ENCODE data around the gene ZNF746.

DNA sequence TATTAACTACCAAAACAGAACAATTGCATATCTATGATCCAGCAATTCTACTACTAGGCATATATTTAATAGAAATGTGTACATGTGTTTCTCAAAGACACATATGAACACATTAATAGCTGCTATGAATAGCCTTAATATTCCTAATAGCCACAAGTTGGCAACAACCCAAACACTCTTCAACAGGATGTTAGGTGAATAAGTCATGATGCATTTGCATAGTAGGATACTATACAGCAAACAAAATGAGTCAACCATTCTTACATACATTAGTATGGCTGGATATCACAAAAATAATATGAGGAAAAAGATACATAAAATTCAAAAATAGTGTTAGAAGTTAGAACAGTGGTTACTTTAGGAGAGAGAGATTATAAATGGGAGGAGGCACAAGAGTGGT is 26.8 kb upstream of the ZNF746 start:
- no peak for TF ChIP-seq FOXK2 (IDR thresholded peaks at IDR 0.05)
- no peak for TF ChIP-seq NFYB (CRISPR knock-in tag; IDR thresholded peaks at IDR 0.05)
- TF ChIP-seq EZH2 (conservative IDR thresholded peaks at IDR 0.05; ENCODE audit: low read depth, low read length) = no peak
- TF ChIP-seq RNF2 (conservative IDR thresholded peaks at IDR 0.05; ENCODE audit: low read depth) = no peak
- TF ChIP-seq, protein P1, sequence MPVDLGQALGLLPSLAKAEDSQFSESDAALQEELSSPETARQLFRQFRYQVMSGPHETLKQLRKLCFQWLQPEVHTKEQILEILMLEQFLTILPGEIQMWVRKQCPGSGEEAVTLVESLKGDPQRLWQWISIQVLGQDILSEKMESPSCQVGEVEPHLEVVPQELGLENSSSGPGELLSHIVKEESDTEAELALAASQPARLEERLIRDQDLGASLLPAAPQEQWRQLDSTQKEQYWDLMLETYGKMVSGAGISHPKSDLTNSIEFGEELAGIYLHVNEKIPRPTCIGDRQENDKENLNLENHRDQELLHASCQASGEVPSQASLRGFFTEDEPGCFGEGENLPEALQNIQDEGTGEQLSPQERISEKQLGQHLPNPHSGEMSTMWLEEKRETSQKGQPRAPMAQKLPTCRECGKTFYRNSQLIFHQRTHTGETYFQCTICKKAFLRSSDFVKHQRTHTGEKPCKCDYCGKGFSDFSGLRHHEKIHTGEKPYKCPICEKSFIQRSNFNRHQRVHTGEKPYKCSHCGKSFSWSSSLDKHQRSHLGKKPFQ (CRISPR knock-in tag; IDR thresholded peaks at IDR 0.05; ENCODE audit: insufficient replicate concordance) = no peak
- TF ChIP-seq, protein P2, sequence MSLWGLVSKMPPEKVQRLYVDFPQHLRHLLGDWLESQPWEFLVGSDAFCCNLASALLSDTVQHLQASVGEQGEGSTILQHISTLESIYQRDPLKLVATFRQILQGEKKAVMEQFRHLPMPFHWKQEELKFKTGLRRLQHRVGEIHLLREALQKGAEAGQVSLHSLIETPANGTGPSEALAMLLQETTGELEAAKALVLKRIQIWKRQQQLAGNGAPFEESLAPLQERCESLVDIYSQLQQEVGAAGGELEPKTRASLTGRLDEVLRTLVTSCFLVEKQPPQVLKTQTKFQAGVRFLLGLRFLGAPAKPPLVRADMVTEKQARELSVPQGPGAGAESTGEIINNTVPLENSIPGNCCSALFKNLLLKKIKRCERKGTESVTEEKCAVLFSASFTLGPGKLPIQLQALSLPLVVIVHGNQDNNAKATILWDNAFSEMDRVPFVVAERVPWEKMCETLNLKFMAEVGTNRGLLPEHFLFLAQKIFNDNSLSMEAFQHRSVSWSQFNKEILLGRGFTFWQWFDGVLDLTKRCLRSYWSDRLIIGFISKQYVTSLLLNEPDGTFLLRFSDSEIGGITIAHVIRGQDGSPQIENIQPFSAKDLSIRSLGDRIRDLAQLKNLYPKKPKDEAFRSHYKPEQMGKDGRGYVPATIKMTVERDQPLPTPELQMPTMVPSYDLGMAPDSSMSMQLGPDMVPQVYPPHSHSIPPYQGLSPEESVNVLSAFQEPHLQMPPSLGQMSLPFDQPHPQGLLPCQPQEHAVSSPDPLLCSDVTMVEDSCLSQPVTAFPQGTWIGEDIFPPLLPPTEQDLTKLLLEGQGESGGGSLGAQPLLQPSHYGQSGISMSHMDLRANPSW (CRISPR knock-in tag; IDR thresholded peaks at IDR 0.05; ENCODE audit: borderline replicate concordance) = no peak
- TF ChIP-seq BRCA1 (CRISPR knock-in tag; IDR thresholded peaks at IDR 0.05) = no peak
- TF ChIP-seq ZNF121 (CRISPR knock-in tag; IDR thresholded peaks at IDR 0.05) = no peak
- TF ChIP-seq, protein P3, sequence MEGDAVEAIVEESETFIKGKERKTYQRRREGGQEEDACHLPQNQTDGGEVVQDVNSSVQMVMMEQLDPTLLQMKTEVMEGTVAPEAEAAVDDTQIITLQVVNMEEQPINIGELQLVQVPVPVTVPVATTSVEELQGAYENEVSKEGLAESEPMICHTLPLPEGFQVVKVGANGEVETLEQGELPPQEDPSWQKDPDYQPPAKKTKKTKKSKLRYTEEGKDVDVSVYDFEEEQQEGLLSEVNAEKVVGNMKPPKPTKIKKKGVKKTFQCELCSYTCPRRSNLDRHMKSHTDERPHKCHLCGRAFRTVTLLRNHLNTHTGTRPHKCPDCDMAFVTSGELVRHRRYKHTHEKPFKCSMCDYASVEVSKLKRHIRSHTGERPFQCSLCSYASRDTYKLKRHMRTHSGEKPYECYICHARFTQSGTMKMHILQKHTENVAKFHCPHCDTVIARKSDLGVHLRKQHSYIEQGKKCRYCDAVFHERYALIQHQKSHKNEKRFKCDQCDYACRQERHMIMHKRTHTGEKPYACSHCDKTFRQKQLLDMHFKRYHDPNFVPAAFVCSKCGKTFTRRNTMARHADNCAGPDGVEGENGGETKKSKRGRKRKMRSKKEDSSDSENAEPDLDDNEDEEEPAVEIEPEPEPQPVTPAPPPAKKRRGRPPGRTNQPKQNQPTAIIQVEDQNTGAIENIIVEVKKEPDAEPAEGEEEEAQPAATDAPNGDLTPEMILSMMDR (CRISPR knock-in tag; IDR thresholded peaks at IDR 0.05) = no peak
- TF ChIP-seq PHF8 (CRISPR knock-in tag; IDR thresholded peaks at IDR 0.05) = no peak
- TF ChIP-seq BCL6 (CRISPR knock-in tag; IDR thresholded peaks at IDR 0.05) = no peak
- TF ChIP-seq MAFF (IDR thresholded peaks at IDR 0.05; ENCODE audit: low read depth, low read length) = no peak
- no peak for TF ChIP-seq SMARCE1 (IDR thresholded peaks at IDR 0.05; ENCODE audit: borderline replicate concordance)
